OCI-LY1 (cell line): ENCODE data around the gene CLDN5.

Experiments used
- H2AFZ ChIP-seq: fragments of 200-600 bp; sonication (generic), shearing (Covaris generic); 2 replicates; pipeline ENCODE4 v1.6.0; 2014; ENCODE audit warnings: antibody characterized with exemption, mild to moderate bottlenecking, low read length
- H3F3A ChIP-seq: fragments of 200-600 bp; sonication (generic), shearing (Covaris generic); 2 replicates; pipeline ENCODE4 v1.6.0; 2014; ENCODE audit warnings: mild to moderate bottlenecking, antibody characterized with exemption, low read length, moderate library complexity; ENCODE audit not compliant: insufficient read depth
- H3K27ac ChIP-seq: fragments of 200-600 bp; sonication (generic); 2 replicates; pipeline ENCODE4 v1.5.1; 2014; ENCODE audit warnings: low read length, mixed run types, mild to moderate bottlenecking, low read depth; ENCODE audit not compliant: poor library complexity, severe bottlenecking
- H3K27me3 ChIP-seq: fragments of 200-600 bp; sonication (generic); 2 replicates; pipeline ENCODE4 v1.6.0; 2014; ENCODE audit warnings: antibody characterized with exemption, mild to moderate bottlenecking, low read length, moderate library complexity; ENCODE audit not compliant: insufficient read depth
- H3K36me3 ChIP-seq: fragments of 200-600 bp; sonication (generic); 2 replicates; pipeline ENCODE4 v1.6.1; 2014; ENCODE audit warnings: mild to moderate bottlenecking, antibody characterized with exemption, low read length, moderate library complexity, mixed read lengths; ENCODE audit not compliant: insufficient read depth
- H3K4me1 ChIP-seq: fragments of 200-600 bp; sonication (generic); 2 replicates; pipeline ENCODE4 v1.5.1; 2014; ENCODE audit warnings: mild to moderate bottlenecking, low read length, moderate library complexity; ENCODE audit not compliant: insufficient read depth, severe bottlenecking
- H3K4me2 ChIP-seq: fragments of 200-600 bp; sonication (generic), shearing (Covaris generic); 2 replicates; pipeline ENCODE4 v1.6.1; 2014; ENCODE audit warnings: low read length
- H3K4me3 ChIP-seq: fragments of 200-600 bp; sonication (generic); 2 replicates; pipeline ENCODE4 v1.5.1; 2014; ENCODE audit warnings: low read length, low read depth, mild to moderate bottlenecking, mixed read lengths; ENCODE audit not compliant: poor library complexity, severe bottlenecking
- H3K79me2 ChIP-seq: fragments of 200-600 bp; shearing (Covaris generic); 2 replicates; pipeline ENCODE4 v1.6.1; 2016; ENCODE audit warnings: mixed run types, low read length, mixed read lengths; ENCODE audit not compliant: insufficient read depth
- H3K9ac ChIP-seq: fragments of 200-600 bp; sonication (generic), shearing (Covaris generic); 2 replicates; pipeline ENCODE4 v1.6.1; 2014; ENCODE audit warnings: mild to moderate bottlenecking, low read length, mixed read lengths
- H3K9me2 ChIP-seq: fragments of 200-600 bp; sonication (generic), shearing (Covaris generic); 2 replicates; pipeline ENCODE4 v1.6.1; 2014; ENCODE audit warnings: low read depth, mild to moderate bottlenecking, low read length, mixed read lengths
- H3K9me3 ChIP-seq: fragments of 200-600 bp; shearing (Covaris generic); 2 replicates; pipeline ENCODE4 v1.6.1; 2014; ENCODE audit warnings: low read length, mixed read lengths
- H4K20me1 ChIP-seq: fragments of 200-600 bp; sonication (generic), shearing (Covaris generic); 2 replicates; pipeline ENCODE4 v1.6.0; 2016; ENCODE audit warnings: mild to moderate bottlenecking, low read length; ENCODE audit not compliant: insufficient read depth
- EZH2 ChIP-seq: fragments of 200-600 bp; sonication (generic), shearing (Covaris generic); IDR thresholded peaks from 2 replicates; pipeline ENCODE4 v1.8.0; 2017; ENCODE audit warnings: borderline replicate concordance, mixed run types, mild to moderate bottlenecking, antibody characterized with exemption, low read length, moderate library complexity, mixed read lengths
- TF ChIP-seq, protein P1 (sequence below): fragments of 200-600 bp; sonication (generic), shearing (Covaris generic); IDR thresholded peaks from 2 replicates; pipeline ENCODE4 v1.5.1; 2017; ENCODE audit warnings: mild to moderate bottlenecking, antibody characterized with exemption, low read length, moderate library complexity, mixed read lengths

CLDN5 gene

DNA sequence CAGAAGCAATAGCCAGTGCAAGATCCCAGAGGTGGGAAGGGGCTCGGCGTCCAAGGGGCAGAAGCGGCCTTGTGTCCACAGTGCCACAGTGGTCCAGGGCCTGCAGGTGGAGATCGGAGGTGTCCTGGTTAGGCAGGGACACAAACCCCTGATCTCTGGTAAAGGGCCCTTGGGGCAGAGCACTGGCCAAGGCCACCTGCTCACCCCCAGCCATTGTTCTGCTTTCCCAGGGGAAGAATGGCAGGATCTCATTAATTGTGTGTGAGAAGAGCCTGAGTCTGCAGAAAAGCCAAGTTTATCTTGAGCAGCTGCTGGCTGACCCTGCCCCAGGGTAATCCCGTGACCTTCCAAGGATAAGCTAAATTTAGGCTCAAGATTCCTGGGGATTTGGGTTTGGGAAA lies 3.1 kb upstream of the CLDN5 start:
- H2AFZ ChIP-seq = no peak overlapping the region
- H3K27me3 ChIP-seq = 0 out of 2 replicates have a peak, but pooled peaks cover 4% of the 10 kb centered on the region
- no peaks in the 10 kb centered on the region for H3K79me2 ChIP-seq
- no peak overlapping the region for H3K4me2 ChIP-seq
- no peaks in the 10 kb centered on the region for H4K20me1 ChIP-seq
- H3K27ac ChIP-seq = no peak overlapping the region
- no peak overlapping the region for H3K4me3 ChIP-seq
- no peaks in the 10 kb centered on the region for H3K4me1 ChIP-seq
- no peaks in the 10 kb centered on the region for H3K36me3 ChIP-seq
- H3K9me2 ChIP-seq = no peaks in the 10 kb centered on the region
- no peak for TF ChIP-seq EZH2
- TF ChIP-seq, protein P1, sequence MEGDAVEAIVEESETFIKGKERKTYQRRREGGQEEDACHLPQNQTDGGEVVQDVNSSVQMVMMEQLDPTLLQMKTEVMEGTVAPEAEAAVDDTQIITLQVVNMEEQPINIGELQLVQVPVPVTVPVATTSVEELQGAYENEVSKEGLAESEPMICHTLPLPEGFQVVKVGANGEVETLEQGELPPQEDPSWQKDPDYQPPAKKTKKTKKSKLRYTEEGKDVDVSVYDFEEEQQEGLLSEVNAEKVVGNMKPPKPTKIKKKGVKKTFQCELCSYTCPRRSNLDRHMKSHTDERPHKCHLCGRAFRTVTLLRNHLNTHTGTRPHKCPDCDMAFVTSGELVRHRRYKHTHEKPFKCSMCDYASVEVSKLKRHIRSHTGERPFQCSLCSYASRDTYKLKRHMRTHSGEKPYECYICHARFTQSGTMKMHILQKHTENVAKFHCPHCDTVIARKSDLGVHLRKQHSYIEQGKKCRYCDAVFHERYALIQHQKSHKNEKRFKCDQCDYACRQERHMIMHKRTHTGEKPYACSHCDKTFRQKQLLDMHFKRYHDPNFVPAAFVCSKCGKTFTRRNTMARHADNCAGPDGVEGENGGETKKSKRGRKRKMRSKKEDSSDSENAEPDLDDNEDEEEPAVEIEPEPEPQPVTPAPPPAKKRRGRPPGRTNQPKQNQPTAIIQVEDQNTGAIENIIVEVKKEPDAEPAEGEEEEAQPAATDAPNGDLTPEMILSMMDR = no peak
- H3F3A ChIP-seq = no peaks in the 10 kb centered on the region
- no peak overlapping the region for H3K9ac ChIP-seq
- no peaks in the 10 kb centered on the region for H3K9me3 ChIP-seq

DNA sequence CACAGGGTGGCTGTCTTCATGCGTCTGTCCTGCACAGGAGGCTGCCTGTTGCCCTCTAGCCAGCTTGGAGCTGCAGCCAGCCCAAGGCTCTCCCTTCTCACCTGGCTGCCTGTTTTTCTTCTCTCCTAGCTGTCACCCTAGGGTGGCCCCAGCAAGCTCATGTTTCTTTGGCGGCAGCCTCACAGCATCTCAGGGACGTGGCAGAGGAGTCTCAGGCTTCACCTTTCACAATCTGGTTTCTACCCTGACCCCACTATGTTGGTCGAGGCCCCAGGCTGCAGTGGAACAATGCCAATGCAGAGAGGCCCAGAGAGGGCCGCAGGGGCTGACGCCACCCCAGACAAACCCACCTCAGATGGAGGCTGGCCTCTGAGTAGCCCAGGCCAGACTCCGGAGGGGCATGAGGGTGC lies 2.5 kb upstream of the CLDN5 start:
- H3F3A ChIP-seq = no peaks in the 10 kb centered on the region
- H3K9ac ChIP-seq = no peak overlapping the region
- no peak overlapping the region for H2AFZ ChIP-seq

DNA sequence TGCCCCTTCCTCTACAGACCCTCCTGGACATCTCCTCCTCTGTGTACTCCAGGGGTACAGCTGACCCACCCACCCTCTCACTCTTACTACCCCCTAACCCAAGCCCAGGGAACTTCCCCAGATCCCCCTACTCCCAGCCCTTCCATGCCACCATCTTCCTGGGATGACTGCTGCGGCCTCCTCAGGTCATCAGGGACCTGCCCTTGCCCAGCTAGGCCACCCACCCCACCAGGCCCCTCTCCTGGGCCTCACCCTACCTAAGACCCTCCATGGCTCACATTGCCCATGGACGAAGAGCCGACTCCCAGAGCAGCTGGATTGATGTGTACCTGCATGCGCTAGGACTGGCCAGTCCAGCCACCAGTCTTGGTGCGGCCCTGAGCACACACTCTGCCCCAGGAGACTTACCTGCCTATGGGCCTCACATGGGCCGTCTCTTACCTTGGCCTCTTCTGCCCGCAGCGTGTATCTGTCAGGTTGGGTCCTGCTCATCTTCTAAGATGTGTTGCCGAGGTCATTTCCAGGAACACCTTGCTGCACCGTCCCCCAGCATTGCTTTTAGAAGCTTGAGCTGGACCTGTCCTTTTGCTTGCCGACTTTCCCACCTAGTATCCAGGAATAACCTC lies 2.0 kb upstream of the CLDN5 start:
- H3K4me2 ChIP-seq = no peak overlapping the region
- no peak overlapping the region for H3K4me3 ChIP-seq
- no peak overlapping the region for H3K9ac ChIP-seq
- no peaks in the 10 kb centered on the region for H3K79me2 ChIP-seq
- TF ChIP-seq, protein P1 = no peak
- TF ChIP-seq EZH2 = no peak
- no peaks in the 10 kb centered on the region for H4K20me1 ChIP-seq
- H3F3A ChIP-seq = no peaks in the 10 kb centered on the region
- 0 out of 2 replicates have a peak, but pooled peaks cover 4% of the 10 kb centered on the region for H3K27me3 ChIP-seq
- H3K27ac ChIP-seq = no peak overlapping the region
- no peak overlapping the region for H2AFZ ChIP-seq
- H3K9me2 ChIP-seq = no peaks in the 10 kb centered on the region
- H3K4me1 ChIP-seq = no peaks in the 10 kb centered on the region
- no peaks in the 10 kb centered on the region; the same call in 1 of the 2 replicates for H3K36me3 ChIP-seq
- no peaks in the 10 kb centered on the region for H3K9me3 ChIP-seq

More for the DNA sequence above, 2.5 kb upstream of the CLDN5 start:
- no peaks in the 10 kb centered on the region for H3K79me2 ChIP-seq
- no peaks in the 10 kb centered on the region for H3K9me3 ChIP-seq
- H3K9me2 ChIP-seq = no peaks in the 10 kb centered on the region
- H3K4me3 ChIP-seq = no peak overlapping the region
- TF ChIP-seq, protein P1 = no peak
- TF ChIP-seq EZH2 = no peak
- no peaks in the 10 kb centered on the region for H3K36me3 ChIP-seq
- no peaks in the 10 kb centered on the region for H3K4me1 ChIP-seq
- no peak overlapping the region for H3K27ac ChIP-seq
- H3K27me3 ChIP-seq = 0 out of 2 replicates have a peak, but pooled peaks cover 4% of the 10 kb centered on the region
- H3K4me2 ChIP-seq = no peak overlapping the region
- no peaks in the 10 kb centered on the region for H4K20me1 ChIP-seq
